ENCODE measurements around the gene SLC1A4.

DNA sequence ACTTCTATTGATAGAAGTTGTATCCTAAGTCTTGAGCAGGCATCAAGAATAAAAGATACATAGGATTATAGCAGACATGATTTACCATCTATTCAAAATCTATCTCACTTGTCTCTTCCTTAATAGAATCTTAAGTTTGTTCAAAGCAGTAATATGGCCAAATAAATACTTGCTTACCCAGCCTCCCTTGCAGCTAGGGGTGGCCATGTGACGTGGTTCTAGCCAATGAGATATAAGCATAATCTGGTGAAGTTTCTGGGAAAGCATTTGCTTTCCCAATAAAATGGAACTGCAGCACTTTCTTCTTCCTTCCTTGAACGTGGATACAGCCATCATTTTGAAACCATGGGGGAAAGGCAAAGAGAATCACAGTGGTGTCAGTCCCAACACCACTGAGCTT lies 33.7 kb upstream of the SLC1A4 start:
- TF ChIP-seq EP300 (IDR thresholded peaks at IDR 0.05) (no peak), POLR2AphosphoS5 (IDR thresholded peaks at IDR 0.05) (no peak)
- TF ChIP-seq, protein P1, sequence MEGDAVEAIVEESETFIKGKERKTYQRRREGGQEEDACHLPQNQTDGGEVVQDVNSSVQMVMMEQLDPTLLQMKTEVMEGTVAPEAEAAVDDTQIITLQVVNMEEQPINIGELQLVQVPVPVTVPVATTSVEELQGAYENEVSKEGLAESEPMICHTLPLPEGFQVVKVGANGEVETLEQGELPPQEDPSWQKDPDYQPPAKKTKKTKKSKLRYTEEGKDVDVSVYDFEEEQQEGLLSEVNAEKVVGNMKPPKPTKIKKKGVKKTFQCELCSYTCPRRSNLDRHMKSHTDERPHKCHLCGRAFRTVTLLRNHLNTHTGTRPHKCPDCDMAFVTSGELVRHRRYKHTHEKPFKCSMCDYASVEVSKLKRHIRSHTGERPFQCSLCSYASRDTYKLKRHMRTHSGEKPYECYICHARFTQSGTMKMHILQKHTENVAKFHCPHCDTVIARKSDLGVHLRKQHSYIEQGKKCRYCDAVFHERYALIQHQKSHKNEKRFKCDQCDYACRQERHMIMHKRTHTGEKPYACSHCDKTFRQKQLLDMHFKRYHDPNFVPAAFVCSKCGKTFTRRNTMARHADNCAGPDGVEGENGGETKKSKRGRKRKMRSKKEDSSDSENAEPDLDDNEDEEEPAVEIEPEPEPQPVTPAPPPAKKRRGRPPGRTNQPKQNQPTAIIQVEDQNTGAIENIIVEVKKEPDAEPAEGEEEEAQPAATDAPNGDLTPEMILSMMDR (IDR thresholded peaks at IDR 0.05) = no peak

Measured in sigmoid colon (tissue), 4 donors.